NCI-H2196 treated with DMSO at 0.1 percent for 48 hours (cell line): ENCODE data around the gene MCUR1.
A peak's percentile ranks its signal among the peaks of the same experiment; 100 is the strongest.
"Not testable (repeated sequence)": the region's sequence is repeated elsewhere in the genome, so short reads cannot be mapped to it uniquely, and the experiment has no call there.

ENCODE experiments used
- DNase-seq: peaks from one replicate; lab custom pipeline; 2025; ENCODE audit not compliant: unreplicated experiment; lab: John Stamatoyannopoulos, UW

Gene MCUR1, protein sequence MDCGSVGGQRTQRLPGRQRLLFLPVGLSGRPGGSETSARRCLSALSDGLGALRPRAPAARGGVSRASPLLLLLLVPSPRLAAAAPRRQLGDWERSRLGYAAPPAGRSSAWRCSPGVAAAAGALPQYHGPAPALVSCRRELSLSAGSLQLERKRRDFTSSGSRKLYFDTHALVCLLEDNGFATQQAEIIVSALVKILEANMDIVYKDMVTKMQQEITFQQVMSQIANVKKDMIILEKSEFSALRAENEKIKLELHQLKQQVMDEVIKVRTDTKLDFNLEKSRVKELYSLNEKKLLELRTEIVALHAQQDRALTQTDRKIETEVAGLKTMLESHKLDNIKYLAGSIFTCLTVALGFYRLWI

DNA sequence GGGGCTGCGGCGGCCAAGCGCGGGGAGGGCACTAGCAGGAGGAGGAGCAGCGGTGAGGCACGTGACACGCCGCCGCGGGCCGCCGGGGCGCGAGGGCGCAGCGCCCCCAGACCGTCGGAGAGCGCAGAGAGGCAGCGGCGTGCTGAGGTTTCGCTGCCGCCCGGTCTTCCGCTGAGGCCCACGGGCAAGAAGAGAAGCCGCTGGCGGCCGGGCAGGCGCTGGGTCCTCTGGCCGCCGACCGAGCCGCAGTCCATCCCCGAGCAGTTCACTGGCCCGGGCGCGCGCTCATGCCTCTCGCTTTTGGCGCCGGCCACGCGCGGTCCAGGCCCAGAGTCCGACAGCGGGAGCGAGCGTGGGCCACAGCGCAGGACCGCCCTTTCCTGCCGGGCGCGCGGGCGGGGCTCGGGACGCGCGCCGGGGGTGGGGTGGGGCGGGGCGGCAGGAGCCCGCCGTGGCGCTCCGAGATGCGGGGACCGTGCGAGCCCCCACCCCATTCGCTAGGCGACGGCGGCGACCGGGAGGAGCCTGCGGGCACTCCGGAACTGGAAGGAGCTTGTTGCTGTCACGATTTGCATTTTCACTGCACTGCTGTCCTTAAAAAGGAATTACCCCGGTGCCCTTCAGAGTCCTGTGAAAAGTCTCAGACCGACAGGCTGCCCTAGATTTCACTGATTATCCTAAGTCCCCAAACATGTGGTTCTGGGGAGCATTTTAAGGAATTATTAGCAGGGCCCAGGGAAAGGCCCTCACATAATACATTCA is at the start of gene MCUR1:
Gene MCUR1, minus strand, starts transcription at position 382 of the 762 bp plus-strand sequence. Its CDS starts 128 bp downstream, at position 254.
- peak; percentile 88 for DNase-seq

DNA sequence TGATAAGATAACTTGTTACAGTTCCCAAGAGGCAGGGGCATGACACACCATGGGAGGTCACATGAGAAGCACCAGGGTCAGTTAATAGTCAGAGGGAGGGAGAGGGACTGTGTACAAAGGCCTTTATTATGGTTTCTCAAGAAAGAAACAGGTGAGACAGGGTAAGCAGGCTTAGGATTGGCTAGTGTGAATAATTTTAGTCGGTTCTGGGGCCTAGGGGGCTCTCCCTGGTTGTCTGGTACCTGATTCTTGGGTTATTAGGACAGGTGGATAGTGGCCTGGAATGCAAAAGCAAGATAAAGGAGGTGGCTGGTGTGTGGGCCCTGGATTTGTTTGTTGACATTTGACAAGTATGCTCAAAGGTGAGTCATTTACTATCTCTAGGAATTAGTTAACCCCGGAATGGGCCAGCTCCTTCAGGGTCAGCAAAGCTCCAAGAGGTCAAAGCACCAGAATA is 49.4 kb upstream of the MCUR1 start:
- no peak for DNase-seq

DNA sequence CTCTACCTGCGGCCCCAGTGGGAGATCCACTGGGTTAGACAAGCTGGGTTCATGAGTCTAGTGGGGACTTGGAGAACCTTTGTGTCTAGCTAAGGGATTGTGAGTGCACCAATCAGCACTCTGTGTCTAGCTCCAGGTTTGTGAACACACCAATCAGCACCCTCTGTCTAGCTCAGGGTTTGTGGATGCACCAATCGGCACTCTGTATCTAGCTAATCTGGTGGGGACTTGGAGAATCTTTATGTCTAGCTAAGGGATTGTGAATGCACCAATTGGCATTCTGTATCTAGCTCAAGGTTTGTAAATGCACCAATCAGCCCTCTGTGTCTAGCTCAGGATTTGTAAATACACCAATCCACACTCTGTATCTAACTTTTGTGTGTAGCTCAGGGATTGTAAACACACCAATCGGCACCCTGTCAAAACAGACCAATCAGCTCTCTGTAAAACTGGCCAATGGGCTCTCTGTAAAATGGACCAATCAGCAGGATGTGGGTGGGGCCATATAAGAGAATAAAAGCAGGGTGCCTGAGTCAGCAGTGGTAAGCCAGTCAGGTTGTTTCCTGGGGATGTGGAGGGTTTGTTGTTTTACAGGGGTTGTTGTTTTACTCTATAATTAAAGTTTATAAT is 46.3 kb upstream of the MCUR1 start:
- DNase-seq = not testable (repeated sequence)

DNA sequence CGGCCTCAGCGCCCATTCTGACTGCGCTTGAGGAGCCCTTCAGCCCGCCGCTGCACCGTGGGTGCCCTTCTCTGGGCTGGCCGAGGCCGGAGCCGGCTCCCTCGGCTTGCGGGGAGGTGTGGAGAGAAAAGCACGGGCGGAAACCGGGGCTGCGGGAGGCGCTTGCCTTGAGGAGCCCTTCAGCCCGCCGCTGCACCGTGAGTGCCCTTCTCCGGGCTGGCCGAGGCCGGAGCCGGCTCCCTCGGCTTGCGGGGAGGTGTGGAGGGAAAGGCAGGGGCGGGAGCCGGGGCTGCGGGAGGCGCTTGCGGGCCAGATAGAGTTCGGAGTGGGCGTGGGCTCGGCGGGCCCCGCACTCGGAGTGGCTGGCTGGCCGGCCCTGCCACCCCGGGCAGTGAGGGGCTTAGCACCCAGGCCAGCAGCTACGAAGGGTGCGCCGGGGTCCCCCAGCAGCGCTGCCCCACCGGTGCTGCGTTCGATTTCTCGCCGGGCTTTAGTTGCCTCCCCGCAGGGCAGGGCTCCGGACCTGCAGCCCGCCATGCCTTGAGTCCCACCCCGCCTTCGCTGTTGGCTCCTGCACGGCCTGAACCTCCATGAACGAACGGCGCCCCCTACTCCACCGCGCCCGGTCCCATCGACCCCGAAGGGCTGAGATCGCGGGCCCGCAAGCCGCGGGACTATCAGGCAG is 45.7 kb upstream of the MCUR1 start:
- no peak for DNase-seq

DNA sequence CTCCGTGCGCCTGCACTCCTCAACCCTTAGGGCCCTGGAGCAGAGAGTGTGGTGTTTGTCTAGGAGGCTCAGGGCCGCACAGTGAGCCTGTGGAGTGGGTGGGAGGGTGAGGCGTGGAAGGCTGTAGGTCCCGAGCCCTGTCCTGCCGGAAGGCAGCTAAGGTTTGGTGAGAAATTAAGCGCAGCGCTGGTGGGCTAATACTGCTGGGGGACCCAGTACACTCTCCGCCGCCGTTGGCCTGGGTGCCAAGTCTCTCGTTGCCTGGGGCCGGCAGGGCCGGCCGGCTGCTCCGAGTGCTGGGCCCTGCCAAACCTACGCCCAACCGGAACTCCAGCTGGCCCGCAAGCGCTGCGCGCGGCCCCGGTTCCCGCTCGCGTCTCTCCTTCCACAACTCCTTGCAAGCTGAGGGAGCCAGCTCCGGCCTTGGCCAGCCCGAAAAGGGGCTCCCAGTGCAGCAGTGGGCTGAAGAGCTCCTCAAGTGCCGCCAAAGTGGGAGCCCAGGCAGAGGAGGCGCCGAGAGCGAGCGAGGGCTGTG is 40.4 kb upstream of the MCUR1 start:
- no peak for DNase-seq

DNA sequence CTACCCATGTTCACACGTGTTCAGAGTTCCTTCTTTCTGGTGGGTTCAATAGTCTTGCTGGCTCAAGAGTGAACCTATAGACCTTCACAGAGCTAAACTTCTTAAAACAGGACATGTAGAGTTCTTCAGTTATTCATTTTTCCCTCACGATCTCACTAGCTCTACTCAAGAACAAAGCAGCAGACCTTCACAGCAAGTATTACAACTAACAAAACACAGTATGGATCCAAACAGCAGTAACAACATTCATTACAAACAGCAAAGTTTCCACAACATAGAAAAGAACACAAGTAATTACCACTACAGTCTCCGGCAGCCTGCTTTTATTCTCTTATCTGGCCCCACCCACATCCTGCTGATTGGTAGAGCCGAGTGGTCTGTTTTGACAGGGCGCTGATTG is 39.5 kb upstream of the MCUR1 start:
- no peak for DNase-seq

DNA sequence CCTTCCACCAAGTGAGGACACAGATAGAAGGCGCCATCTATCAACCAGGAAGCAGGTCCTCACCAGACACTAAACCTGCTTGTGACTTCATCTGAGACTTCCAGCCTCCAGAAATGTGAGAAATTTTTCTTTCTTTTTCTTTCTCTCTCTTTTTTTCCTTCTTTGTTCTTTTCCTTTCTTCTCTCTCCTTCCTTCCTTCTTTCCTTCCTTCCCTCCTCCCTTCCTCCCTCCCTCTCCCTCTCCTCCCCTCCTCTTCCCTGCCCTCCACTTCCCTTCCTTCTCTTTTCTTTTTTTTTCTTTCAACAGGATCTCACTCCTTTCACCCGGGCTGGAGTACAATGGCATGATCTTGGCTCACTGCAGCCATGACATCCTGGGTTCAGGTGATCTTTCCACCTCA is 37.4 kb upstream of the MCUR1 start:
- no peak for DNase-seq

DNA sequence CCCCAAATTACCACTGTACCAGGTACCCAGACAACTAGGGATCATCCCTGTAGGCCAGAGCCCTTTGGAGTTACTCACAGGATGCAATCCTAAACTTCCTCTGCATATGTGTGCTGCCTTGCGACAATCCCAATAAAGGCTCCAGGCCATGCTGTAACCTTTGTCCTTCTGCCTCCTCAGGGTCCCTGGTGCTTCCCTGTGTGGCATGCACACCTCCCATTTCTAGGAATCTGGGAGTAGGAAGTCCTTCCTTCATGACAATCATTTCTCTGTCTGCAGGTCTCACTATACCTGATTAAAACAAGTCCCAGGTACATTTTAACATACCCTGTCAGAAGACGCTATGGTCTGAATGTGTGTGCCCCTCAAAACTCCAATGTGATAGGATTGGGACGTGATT is 37.0 kb upstream of the MCUR1 start:
- no peak for DNase-seq

DNA sequence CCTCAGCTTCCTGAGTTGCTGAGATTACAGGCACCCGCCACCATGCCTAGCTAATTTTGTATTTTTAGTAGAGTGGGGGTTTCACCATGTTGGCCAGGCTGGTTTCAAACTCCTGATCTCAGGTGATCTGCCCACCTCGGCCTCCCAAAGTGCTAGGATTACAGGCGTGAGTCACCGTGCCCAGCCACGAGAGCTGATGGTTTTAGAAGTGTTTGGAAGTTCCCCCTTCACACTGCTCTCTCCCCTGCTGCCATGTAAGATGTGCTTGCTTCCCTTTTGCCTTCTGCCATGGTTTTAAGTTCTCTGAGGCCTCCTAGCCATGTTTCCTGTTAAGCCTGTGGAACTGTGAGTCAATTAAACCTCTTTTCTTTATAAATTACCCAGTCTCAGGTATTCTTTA is 36.3 kb upstream of the MCUR1 start:
- not testable (repeated sequence) for DNase-seq

DNA sequence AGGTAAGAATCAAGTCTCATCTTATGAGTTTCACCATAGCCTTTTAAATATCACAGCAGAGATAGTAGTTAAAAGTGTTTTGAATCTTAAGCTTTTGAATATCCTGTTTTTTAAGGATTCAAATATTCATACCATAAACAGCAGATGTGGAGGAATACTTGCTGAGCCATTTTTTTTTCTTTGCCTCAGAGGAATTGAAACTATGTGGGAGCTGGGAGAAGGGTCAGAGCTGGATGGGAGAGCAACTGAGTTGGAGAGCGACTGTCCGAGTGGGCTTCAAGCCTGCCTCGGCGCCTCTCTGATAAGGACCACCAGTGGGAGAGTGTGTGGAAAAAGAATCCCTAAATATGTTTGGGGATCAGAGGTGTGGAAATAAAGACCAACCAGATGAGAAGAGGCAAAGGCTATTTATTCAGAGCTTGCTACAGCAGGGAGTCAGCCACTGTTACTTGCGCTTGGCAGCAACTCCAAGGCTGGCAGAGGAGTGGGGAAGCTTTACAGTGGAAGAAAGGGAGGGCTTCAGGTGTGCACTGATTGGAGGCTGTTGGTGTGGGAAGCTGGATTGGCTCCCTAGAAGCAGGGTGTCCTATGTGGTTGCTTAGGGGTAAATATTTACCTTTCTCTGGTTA is 34.3 kb upstream of the MCUR1 start:
- DNase-seq = peak; percentile 14

DNA sequence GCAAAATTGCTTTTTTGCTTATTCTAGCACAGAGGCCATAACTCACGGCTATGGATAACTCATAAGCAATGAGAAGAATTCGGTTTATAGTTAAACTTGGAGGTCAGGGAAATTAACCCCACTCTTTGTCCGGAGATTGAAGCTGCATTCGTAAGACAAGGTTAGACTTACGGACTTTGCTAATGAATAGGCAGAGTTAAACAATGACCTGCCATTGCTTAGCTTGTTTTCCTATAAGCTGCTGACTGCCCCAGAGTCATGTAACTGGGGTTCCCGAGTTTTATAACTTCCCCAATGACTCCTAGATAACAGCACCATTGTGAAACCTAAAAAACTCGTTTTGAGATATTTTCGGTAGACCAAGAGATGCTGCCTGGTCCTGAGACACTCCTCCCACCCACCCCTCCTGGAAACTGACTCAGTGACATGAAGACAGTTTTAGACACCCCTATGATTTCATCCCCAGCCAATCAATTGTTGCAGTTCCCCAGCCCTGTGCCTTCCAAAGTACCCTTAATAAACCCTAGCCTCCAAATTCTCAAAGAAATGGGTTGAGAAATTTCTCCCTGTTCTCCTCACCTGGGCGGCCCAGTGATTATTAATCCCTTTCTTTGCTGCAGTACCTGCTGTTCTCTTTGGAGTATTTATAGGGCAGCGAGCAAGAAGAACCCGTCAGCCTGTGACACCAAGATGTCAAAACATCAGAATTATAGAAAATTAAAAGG is 33.1 kb upstream of the MCUR1 start:
- DNase-seq = no peak

DNA sequence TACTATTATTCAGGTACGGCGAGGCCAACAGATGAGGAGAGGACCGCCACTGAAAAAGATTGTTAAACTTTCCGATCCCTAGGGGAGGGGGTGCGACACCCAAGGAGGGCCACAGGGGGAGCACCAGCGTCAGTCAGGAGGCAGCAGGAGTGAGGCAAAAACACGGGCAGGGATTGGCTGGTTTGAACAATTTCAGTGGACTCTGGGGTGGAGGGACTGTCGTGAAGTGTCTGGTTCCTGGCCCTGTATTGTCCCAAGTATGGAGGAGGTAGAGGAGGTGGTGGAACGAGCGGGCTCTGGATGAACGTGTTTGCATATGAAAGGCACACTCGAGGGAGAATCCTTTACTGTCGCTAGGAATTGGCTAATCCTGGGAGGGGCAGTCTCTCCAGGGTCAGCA is 32.5 kb upstream of the MCUR1 start:
- no peak for DNase-seq

DNA sequence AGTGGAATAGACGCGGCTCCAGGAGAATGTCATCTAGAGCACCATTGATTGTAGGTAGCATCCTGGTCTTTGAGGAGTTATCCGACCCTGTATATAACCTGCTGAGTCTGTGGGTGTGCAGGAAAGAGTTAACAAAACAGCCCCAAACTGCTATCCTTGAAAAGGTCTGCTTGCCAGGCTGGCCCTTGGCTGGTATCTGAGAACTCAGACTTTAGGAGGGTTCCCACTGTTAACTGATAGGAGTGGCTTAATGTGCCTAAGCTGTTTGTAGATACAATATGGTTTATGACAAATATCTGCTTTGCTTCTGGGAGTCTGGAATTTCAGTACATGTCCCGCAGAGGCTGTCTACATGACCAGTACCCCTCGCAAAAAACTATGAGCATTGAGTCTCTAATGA is 27.6 kb upstream of the MCUR1 start:
- no peak for DNase-seq

DNA sequence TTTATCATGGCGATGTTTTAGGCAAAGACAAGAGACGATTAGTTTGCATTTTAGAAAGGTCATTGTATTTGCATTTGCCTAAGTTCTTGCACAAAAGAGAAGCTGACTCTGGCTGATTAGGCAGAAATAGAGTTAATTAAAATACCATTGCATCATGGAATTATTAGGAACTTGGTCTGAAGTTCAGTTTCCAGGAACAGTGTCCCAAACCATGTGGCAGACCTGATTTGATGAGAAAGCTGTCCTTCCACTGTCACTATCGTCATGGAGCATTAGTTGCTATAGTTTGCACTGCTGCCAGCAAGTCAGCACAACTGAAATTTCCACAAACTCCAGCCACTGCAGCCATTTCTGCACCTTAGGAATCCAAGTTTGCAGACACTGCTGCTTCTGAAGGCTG is 24.3 kb upstream of the MCUR1 start:
- no peak for DNase-seq

DNA sequence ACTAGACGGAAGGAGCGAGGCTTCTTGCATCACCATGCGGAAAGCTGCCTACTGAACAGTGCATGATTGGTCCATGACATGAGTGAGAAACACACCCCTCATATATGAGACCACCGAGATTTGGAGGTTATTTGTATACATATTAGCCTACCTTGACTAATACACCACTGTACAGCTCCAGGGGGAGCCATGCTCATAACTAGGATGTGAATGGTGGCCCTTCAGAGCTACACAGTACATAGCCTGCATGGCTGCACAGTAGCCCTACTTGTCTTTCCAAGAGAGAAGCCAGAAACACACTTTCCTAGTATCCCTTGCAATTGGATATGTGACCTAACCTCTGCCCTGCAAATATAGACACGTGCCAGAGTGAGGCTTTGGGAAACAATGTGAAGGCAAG is 21.8 kb upstream of the MCUR1 start:
- DNase-seq = no peak

DNA sequence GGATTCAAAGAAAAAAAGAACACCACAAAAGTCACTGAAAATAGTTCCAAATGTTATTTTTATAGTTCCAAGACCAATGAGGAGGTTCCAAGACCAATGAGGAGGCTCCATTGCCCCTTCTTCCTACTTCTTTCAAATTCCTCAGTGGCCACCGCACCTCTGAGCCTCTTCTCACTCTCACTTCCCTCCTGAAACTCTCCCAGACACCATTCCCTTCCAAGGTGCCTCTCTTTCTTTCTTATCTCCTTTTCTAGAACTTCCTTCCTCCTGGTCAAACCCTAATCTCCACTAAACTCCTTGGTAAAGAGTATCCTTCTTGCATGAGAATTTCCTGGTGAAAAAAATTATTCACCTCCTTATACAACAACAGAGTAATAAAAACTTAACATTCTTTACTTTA is 20.4 kb upstream of the MCUR1 start:
- DNase-seq = no peak

DNA sequence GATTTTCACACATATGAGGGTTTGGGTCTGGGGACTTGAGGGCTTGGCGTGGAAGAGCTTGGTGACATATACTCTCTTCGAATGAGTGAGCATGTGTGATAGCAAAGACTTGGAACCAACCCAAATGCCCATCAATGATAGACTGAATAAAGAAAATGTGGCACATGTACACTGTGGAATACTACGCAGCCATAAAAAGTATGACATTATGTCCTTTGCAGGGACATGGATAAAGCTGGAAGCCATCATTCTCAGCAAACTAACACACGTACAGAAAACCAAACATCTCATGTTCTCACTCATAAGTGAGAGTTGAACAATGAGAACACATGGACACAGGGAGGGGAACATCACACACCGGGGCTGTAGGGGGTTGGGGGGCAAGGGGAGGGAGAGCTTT is 19.7 kb upstream of the MCUR1 start:
- not testable (repeated sequence) for DNase-seq

DNA sequence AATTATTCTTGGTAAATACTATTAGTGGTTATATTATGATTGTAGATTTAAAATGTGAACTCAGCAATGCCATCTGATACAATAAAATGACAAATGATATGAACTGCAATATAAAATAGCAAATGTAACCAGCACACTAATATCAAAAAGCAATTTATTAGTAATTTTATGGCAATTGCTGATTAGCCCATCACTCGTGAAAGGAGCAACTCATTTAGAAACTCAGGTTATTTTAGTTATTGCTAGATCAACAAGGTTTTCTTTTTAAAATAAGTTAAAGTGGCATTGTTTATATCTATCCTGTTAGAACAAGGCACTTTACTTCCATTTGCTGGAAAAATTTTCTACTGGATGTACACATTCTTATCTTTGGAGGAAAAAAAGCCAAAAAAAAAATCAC is 18.4 kb upstream of the MCUR1 start:
- DNase-seq = no peak

DNA sequence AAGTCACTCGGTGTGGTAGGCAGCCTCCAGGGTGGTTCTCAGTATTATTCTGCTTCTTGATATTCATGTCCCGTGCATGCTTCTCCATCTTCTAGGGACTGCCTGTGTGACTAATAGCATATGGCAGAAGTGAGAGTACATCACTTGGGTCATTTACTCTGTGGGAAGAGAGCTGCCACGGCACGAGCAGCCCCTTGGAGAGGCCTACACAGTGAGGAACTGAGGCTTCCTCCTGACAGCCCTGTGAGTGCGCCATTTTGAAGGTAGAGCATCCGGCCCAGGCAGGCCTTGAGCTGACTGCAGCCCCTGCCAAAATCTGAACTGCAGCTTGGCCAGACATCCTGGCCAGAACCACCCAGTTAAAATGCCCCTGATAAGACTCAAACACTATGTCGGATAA is 17.3 kb upstream of the MCUR1 start:
- no peak for DNase-seq

DNA sequence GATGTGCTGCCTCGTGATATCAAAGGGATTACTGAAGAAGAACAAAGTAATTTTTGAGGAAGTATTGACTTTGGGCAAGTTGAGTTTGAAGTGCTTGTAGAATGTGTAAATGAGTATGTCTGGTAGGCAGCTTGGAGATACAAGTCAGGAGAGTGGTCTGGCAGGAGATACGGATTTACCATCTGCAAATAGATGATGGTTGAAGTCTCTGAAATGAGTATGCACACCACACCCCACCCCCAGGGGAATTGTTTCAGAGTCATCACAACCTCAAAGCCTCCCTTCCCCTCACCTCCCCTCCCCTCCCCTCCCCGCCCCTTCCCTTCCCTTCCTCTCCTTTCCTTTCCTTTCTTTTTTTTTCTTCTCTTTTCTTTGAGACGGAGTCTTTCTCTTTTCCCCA is 16.4 kb upstream of the MCUR1 start:
- no peak for DNase-seq
